Ovary (tissue), 9 donors: Measurements from ENCODE around the gene GP9. TPM values are rescaled to one million over a fixed set of nuclear protein-coding genes. Genes with fewer than 3 reads are reported as not detected.

ENCODE experiments used
- DNase-seq, 5 donors: peaks; one replicate each; pipeline ENCODE4 v3.0.0-alpha.2; 2019 to 2020
- H3K27ac ChIP-seq, 2 donors: fragments of 200-600 bp; one replicate each; pipeline versions ENCODE4 v1.5.1 to v1.8.0; 2019 to 2022
- H3K27me3 ChIP-seq: fragments of 200-600 bp; one replicate; pipeline ENCODE4 v1.8.0; 2022
- H3K36me3 ChIP-seq: fragments of 200-600 bp; sonication (generic); one replicate; pipeline ENCODE4 v1.5.1; 2019
- H3K4me1 ChIP-seq: one replicate; pipeline ENCODE4 v1.8.1; 2013; ENCODE audit warnings: mild to moderate bottlenecking, moderate library complexity; ENCODE audit not compliant: insufficient read depth
- H3K4me3 ChIP-seq: fragments of 200-600 bp; sonication (generic); one replicate; pipeline ENCODE4 v1.5.1; 2017
- H3K9me3 ChIP-seq, 2 donors: fragments of 200-600 bp in 1 of 2; sonication (generic) in 1 of 2; one replicate each; pipeline versions ENCODE4 v1.5.1 to v1.8.1; 2013 to 2019; ENCODE audit warnings: mild to moderate bottlenecking in 1 of 2, moderate library complexity in 1 of 2
- CTCF ChIP-seq, 3 donors: fragments of 450-650 bp in 2 of 3; fragments of 200-600 bp in 1 of 3; IDR thresholded peaks; one replicate each; pipeline versions ENCODE4 v1.5.1 to v1.8.0; 2016 to 2022; ENCODE audit warnings: antibody characterized with exemption in 3 of 3, mild to moderate bottlenecking in 1 of 3
- EP300 ChIP-seq: sonication (generic); formaldehyde crosslinking; IDR thresholded peaks from one replicate; pipeline ENCODE4 v1.6.1; 2017; ENCODE audit warnings: antibody characterized with exemption
- POLR2A ChIP-seq: fragments of 450-650 bp; IDR thresholded peaks from one replicate; pipeline ENCODE4 v1.6.1; 2017; ENCODE audit warnings: antibody characterized with exemption, mild to moderate bottlenecking, moderate library complexity
- WGBS, 3 donors: extraction: QIAGEN DNeasy Blood & Tissue Kit in 1 of 3; methylation state at CpG; one replicate each; pipeline versions ENCODE4 v1.1.5 to v1.1.7; 2013 to 2017; 5-methylcytosine and 5-hydroxymethylcytosine counted together
- intact Hi-C, 4 donors: fragments of 100-400 bp; cut with DNase I; formaldehyde crosslinking; loops; one replicate each; pipeline versions ENCODE4 v1.11.0 to v1.15.1; 2022 to 2023
- polyA plus RNA-seq, 2 donors: library from polyadenylated mRNA; stranded (reverse); fragments of 200-250 nt in 1 of 2; fragments of 350-450 nt in 1 of 2; fragmentation: Illumina TruSeq in 1 of 2; extraction: RNeasy Lipid Tissue Mini Kit (QIAGEN cat#74804) in 1 of 2; gene quantifications; one replicate each; pipeline ENCODE4 v1.2.3, GENCODE V29; 2013 to 2014
- total RNA-seq, 7 donors: library from RNA; depleted of rRNA in 2 of 7; stranded (reverse); fragments of >200 nt in 2 of 7; fragmentation: NEBNext Ultra II Directional in 3 of 7; extraction: Animal tissue kit (Norgen Biotek cat#: 25700) in 3 of 7; gene quantifications; one replicate each; pipeline versions ENCODE4 v1.1.0 to v1.2.4, GENCODE V29; 2016 to 2023
- donor health status: DM: no; HTN: no; CAD: no; lungs with moderate emphysema.
- donor health status: DM: no; HTN: no; CAD: no.
- donor health status: Bipolar disorder and iron deficiency.
- donor health status: DM: yes; HTN: yes; CAD: no.
- donor health status: DM: no; HTN: no; CAD: no.
- donor health status: DM: yes; HTN: yes; CAD: no.

The GP9 gene
- total and polyA plus RNA-seq, 9 donors, result not detected

GRCh38 chr3:129061888-129062834 lies 1.6 kb downstream of the GP9 start:
- intact Hi-C loops, result no loop called here
- H3K27ac ChIP-seq, result no peak overlapping the region
- peaks cover 4% of the 10 kb centered on the region for H3K4me1 ChIP-seq
- H3K4me3 ChIP-seq, result no peak overlapping the region
- H3K27me3 ChIP-seq, result no peaks in the 10 kb centered on the region
- H3K9me3 ChIP-seq, result no peaks in the 10 kb centered on the region
- peak in 1 of 5 donors; percentile 21 for DNase-seq
- TF ChIP-seq EP300, result no peak
- no peak for TF ChIP-seq POLR2A
- TF ChIP-seq CTCF (IDR thresholded peaks at IDR 0.05), result no peak
- no peaks in the 10 kb centered on the region for H3K36me3 ChIP-seq
- WGBS, 3 donors, result 84 to 90% (median 88%) methylated on average over 21 to 32 of the region's 32 CpGs

- no peaks in the 10 kb centered on the region for H3K36me3 ChIP-seq
- no peak overlapping the region for H3K4me3 ChIP-seq
- H3K27ac ChIP-seq, result no peak overlapping the region
- DNase-seq, result no peak
- no peaks in the 10 kb centered on the region for H3K9me3 ChIP-seq
- H3K27me3 ChIP-seq, result no peaks in the 10 kb centered on the region
- TF ChIP-seq CTCF (IDR thresholded peaks at IDR 0.05), result no peak
- no peak for TF ChIP-seq POLR2A
- no peak for TF ChIP-seq EP300
- H3K4me1 ChIP-seq, result peaks cover 2% of the 10 kb centered on the region
- WGBS, 3 donors, result 83 to 90% (median 89%) methylated on average over 10 of the region's 10 CpGs
- intact Hi-C loops, result no loop called here
Observed at GRCh38 chr3:129063091-129063640, 2.6 kb downstream of the GP9 start.

GRCh38 chr3:129063841-129064482 lies 3.4 kb downstream of the GP9 start:
- Histone ChIP-seq H3K4me1 (peaks cover 3% of the 10 kb centered on the region), H3K27me3 (no peaks in the 10 kb centered on the region), H3K36me3 (no peaks in the 10 kb centered on the region), H3K27ac (no peak overlapping the region), H3K9me3 (no peaks in the 10 kb centered on the region), H3K4me3 (no peak overlapping the region)
- DNase-seq, result peak in 1 of 5 donors; percentile 18
- TF ChIP-seq EP300 (no peak), CTCF (IDR thresholded peaks at IDR 0.05) (no peak), POLR2A (no peak)
- intact Hi-C loops, result no loop called here
- 94 to 96% (median 94%) methylated on average over 15 of the region's 15 CpGs for WGBS, 3 donors

- peak in 2 of 5 donors; percentile 5 to 14 for DNase-seq
- Histone ChIP-seq H3K36me3 (no peaks in the 10 kb centered on the region), H3K4me3 (no peak overlapping the region), H3K9me3 (no peaks in the 10 kb centered on the region), H3K27ac (no peak overlapping the region), H3K27me3 (no peaks in the 10 kb centered on the region), H3K4me1 (peaks cover 3% of the 10 kb centered on the region)
- TF ChIP-seq CTCF (IDR thresholded peaks at IDR 0.05) (no peak), EP300 (no peak), POLR2A (no peak)
- WGBS, 3 donors, result 92 to 95% (median 95%) methylated on average over 14 of the region's 14 CpGs
- intact Hi-C loops, result no loop called here
Observed at GRCh38 chr3:129065016-129065719, 4.6 kb downstream of the GP9 start.
